ENCODE results near the gene ADPRM. TPM values are rescaled to one million over a fixed set of nuclear protein-coding genes. Genes with fewer than 3 reads are reported as not detected.

The ADPRM gene
- total and polyA plus RNA-seq, 2 experiments from 2014 or later, result 7.7 to 17.8 TPM

DNA sequence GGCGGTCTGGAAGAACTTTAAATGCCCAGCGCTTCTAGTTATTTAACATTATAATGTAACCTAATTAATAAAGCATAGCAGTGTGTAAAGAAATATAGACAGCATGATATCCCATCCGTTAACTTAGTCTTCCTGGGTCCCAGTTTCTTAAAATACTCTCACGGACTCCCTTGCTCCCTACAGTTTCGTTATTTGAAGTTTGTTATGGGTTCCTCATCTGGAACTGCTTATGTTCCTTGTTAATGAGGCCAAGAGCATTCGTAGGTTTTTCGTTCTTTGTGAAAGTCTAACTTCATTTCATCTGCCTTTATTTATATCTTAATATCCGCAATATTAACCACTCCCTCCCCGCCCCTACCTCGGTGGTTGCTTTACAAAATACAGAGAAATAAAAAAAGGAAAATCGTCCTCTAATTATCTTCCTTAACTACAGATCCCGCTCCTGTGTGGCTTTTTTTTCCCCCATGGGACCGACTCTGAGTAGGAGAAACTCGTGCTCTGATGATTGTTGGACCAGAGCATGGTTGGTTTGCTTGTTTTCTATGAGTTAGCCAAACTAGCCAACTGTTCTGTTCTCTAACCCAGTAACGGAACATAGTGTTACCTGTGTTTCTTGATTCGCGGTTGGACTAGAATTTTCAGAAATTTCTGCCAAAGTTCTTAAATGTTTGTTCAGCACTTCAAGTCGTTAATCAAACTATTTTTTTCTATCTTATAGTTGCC, 863 bp downstream of the ADPRM start:
- no peak for DNase-seq (ENCODE audit: low spot score)
- H3K79me2 ChIP-seq, result peaks cover 83% of the 10 kb centered on the region

DNA sequence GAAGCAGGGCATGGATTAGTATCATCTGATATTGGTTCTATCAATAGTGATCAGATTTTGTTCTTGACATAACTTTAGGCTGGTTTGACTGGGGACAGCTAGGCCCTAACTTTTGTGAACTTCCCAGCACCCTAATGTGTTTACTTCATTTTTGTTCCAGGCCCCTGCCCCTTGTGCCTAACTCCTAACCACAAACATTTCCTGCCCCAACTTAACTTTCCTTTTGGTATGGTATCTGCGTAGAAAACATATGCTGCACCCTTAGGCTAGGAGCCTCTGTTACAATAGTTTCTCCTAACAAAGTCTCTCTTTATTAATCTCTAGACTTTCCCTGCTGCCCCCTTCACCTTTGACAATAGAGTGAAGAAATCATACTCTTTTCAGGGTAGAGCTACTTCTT, 2.5 kb downstream of the ADPRM start:
- WGBS (ENCODE audit: low lambda C conversion rate, missing lambda C conversion rate), result 96% methylated on average over 1 of the region's 1 CpG
- no peak for DNase-seq (ENCODE audit: low spot score)
- H3K4me2 ChIP-seq, result no peak overlapping the region
- H3K4me3 ChIP-seq, result no peak overlapping the region
- H3K27me3 ChIP-seq, result no peaks in the 10 kb centered on the region
- no peaks in the 10 kb centered on the region for H3K9me3 ChIP-seq (ENCODE audit: low read depth)
- H3K4me1 ChIP-seq (ENCODE audit: insufficient read depth), result peaks cover 12% of the 10 kb centered on the region
- no peaks in the 10 kb centered on the region for H3K9me2 ChIP-seq (replicated peaks; ENCODE audit: insufficient read depth)
- no peaks in the 10 kb centered on the region for H4K20me1 ChIP-seq (ENCODE audit: insufficient read depth, poor library complexity, severe bottlenecking)
- H3K79me2 ChIP-seq, result peaks cover 74% of the 10 kb centered on the region
- H3K27ac ChIP-seq, result no peak overlapping the region
- TF ChIP-seq EZH2phosphoT487 (IDR thresholded peaks at IDR 0.05; ENCODE audit: low read depth, severe bottlenecking, unreplicated experiment), result no peak
- TF ChIP-seq EZH2 (IDR thresholded peaks at IDR 0.05; ENCODE audit: borderline replicate concordance), result no peak
- TF ChIP-seq, protein P1, sequence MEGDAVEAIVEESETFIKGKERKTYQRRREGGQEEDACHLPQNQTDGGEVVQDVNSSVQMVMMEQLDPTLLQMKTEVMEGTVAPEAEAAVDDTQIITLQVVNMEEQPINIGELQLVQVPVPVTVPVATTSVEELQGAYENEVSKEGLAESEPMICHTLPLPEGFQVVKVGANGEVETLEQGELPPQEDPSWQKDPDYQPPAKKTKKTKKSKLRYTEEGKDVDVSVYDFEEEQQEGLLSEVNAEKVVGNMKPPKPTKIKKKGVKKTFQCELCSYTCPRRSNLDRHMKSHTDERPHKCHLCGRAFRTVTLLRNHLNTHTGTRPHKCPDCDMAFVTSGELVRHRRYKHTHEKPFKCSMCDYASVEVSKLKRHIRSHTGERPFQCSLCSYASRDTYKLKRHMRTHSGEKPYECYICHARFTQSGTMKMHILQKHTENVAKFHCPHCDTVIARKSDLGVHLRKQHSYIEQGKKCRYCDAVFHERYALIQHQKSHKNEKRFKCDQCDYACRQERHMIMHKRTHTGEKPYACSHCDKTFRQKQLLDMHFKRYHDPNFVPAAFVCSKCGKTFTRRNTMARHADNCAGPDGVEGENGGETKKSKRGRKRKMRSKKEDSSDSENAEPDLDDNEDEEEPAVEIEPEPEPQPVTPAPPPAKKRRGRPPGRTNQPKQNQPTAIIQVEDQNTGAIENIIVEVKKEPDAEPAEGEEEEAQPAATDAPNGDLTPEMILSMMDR (IDR thresholded peaks at IDR 0.05; ENCODE audit: poor library complexity), result no peak
- no peak overlapping the region for H2AFZ ChIP-seq
- H3K36me3 ChIP-seq (replicated peaks; ENCODE audit: insufficient read depth, low read depth), result no peaks in the 10 kb centered on the region

More for the DNA sequence above, 863 bp downstream of the ADPRM start:
- Histone ChIP-seq H4K20me1 (ENCODE audit: insufficient read depth, poor library complexity, severe bottlenecking) (no peaks in the 10 kb centered on the region), H3K4me3 (peak overlapping the region; percentile 95), H3K4me1 (ENCODE audit: insufficient read depth) (peaks cover 12% of the 10 kb centered on the region), H2AFZ (peak overlapping the region; percentile 88), H3K27ac (peak overlapping the region; percentile 96), H3K9me2 (replicated peaks; ENCODE audit: insufficient read depth) (no peaks in the 10 kb centered on the region), H3K27me3 (no peaks in the 10 kb centered on the region), H3K4me2 (peak overlapping the region; percentile 80), H3K9me3 (ENCODE audit: low read depth) (no peaks in the 10 kb centered on the region), H3K36me3 (replicated peaks; ENCODE audit: insufficient read depth, low read depth) (no peaks in the 10 kb centered on the region)
- WGBS (ENCODE audit: low lambda C conversion rate, missing lambda C conversion rate), result 19% methylated on average over 18 of the region's 18 CpGs
- TF ChIP-seq, protein P1 (IDR thresholded peaks at IDR 0.05; ENCODE audit: poor library complexity), result no peak

DNA sequence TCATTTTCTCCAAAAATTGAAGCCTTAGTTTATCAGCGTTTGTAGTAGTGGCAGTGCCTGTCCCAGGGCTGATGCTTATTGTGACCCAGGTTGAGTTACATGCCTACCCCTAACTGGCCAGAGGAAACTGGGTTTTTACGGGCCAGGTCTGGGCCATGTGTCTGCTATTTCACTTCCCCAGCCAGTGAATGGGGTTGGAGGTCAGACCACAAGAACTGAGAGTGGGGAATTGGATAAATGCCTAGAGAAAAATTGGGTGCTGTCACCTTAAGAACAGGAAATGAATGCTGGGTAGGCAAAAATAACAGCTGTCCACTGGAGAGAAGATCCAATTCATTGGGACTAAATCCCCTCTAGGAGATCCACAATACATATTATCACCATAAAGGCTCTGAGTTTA, 5.2 kb downstream of the ADPRM start:
- H2AFZ ChIP-seq, result no peak overlapping the region
- H3K9me3 ChIP-seq (ENCODE audit: low read depth), result no peaks in the 10 kb centered on the region
- WGBS (ENCODE audit: low lambda C conversion rate, missing lambda C conversion rate), result 69% methylated on average over 2 of the region's 2 CpGs
- TF ChIP-seq EZH2phosphoT487 (IDR thresholded peaks at IDR 0.05; ENCODE audit: low read depth, severe bottlenecking, unreplicated experiment) (no peak), EZH2 (IDR thresholded peaks at IDR 0.05; ENCODE audit: borderline replicate concordance) (no peak)
- TF ChIP-seq, protein P1 (IDR thresholded peaks at IDR 0.05; ENCODE audit: poor library complexity), result no peak
- H4K20me1 ChIP-seq (ENCODE audit: insufficient read depth, poor library complexity, severe bottlenecking), result no peaks in the 10 kb centered on the region
- H3K79me2 ChIP-seq, result peaks cover 50% of the 10 kb centered on the region
- peaks cover 5% of the 10 kb centered on the region for H3K4me1 ChIP-seq (ENCODE audit: insufficient read depth)
- no peak overlapping the region for H3K4me3 ChIP-seq
- no peak overlapping the region for H3K27ac ChIP-seq
- no peaks in the 10 kb centered on the region for H3K9me2 ChIP-seq (replicated peaks; ENCODE audit: insufficient read depth)
- no peak for DNase-seq (ENCODE audit: low spot score)
- H3K36me3 ChIP-seq (replicated peaks; ENCODE audit: insufficient read depth, low read depth), result no peaks in the 10 kb centered on the region
- no peak overlapping the region for H3K4me2 ChIP-seq
- H3K27me3 ChIP-seq, result no peaks in the 10 kb centered on the region
